Ecto neural progenitor cell (in vitro differentiated cells): ENCODE results near the gene GUCY1A2.

Source experiments
- DNase-seq: peaks from one replicate; pipeline ENCODE4 v3.0.0-alpha.2; 2018; ENCODE audit warnings: low spot score

The GUCY1A2 gene

GRCh38 chr11:106642331-106642730 lies 375.9 kb downstream of the GUCY1A2 start:
- DNase-seq = no peak

- DNase-seq = no peak
Observed at GRCh38 chr11:106632283-106632682, 386.0 kb downstream of the GUCY1A2 start.

GRCh38 chr11:106627694-106628093 lies 390.6 kb downstream of the GUCY1A2 start:
- DNase-seq = no peak

- no peak for DNase-seq
Observed at GRCh38 chr11:106625566-106625965, 392.7 kb downstream of the GUCY1A2 start.

- no peak for DNase-seq
Observed at GRCh38 chr11:106624377-106624776, 393.9 kb downstream of the GUCY1A2 start.
